GM23248 (cell line): Measurements from ENCODE around the gene MRPL14. TPM values are rescaled to one million over a fixed set of nuclear protein-coding genes. Genes with fewer than 3 reads are reported as not detected.

Source experiments
- DNase-seq: peaks from one replicate; pipeline ENCODE4 v3.0.0-alpha.2; 2015
- H2AFZ ChIP-seq: fragments of 200-600 bp; sonication (generic); 2 replicates; pipeline ENCODE4 v1.6.1; 2016; ENCODE audit warnings: antibody characterized with exemption
- H3F3A ChIP-seq: fragments of 200-600 bp; sonication (generic); 2 replicates; pipeline ENCODE4 v1.6.1; 2016; ENCODE audit warnings: mild to moderate bottlenecking, antibody characterized with exemption, mixed run types; ENCODE audit not compliant: insufficient read depth
- H3K27ac ChIP-seq: fragments of 200-600 bp; sonication (generic); 2 replicates; pipeline ENCODE4 v1.5.1; 2016; ENCODE audit warnings: mild to moderate bottlenecking
- H3K27me3 ChIP-seq: fragments of 200-600 bp; sonication (generic); replicated peaks from 2 replicates; pipeline ENCODE4 v1.6.1; 2016; ENCODE audit warnings: mild to moderate bottlenecking; ENCODE audit not compliant: insufficient read depth
- H3K36me3 ChIP-seq: fragments of 200-600 bp; sonication (generic); 2 replicates; pipeline ENCODE4 v1.6.1; 2016; ENCODE audit warnings: low read depth, mild to moderate bottlenecking
- H3K4me1 ChIP-seq: fragments of 200-600 bp; sonication (generic); 2 replicates; pipeline ENCODE4 v1.6.1; 2016; ENCODE audit warnings: mild to moderate bottlenecking; ENCODE audit not compliant: insufficient read depth
- H3K4me2 ChIP-seq: fragments of 200-600 bp; sonication (generic); one replicate; pipeline ENCODE4 v1.6.1; 2016; ENCODE audit warnings: mild to moderate bottlenecking; ENCODE audit not compliant: unreplicated experiment
- H3K4me3 ChIP-seq: fragments of 200-600 bp; sonication (generic); 2 replicates; pipeline ENCODE4 v1.5.1; 2016; ENCODE audit warnings: mild to moderate bottlenecking
- H3K79me2 ChIP-seq: fragments of 200-600 bp; sonication (generic); 2 replicates; pipeline ENCODE4 v1.6.1; 2016; ENCODE audit warnings: mild to moderate bottlenecking; ENCODE audit not compliant: insufficient read depth
- H3K9ac ChIP-seq: fragments of 200-600 bp; sonication (generic); 2 replicates; pipeline ENCODE4 v1.6.1; 2016; ENCODE audit warnings: mild to moderate bottlenecking
- H3K9me2 ChIP-seq: fragments of 200-600 bp; sonication (generic); 2 replicates; pipeline ENCODE4 v1.6.1; 2016; ENCODE audit warnings: mixed run types, mild to moderate bottlenecking, moderate library complexity; ENCODE audit not compliant: insufficient read depth
- H3K9me3 ChIP-seq: fragments of 200-600 bp; sonication (generic); one replicate; pipeline ENCODE4 v1.6.1; 2017; ENCODE audit warnings: low read depth
- H4K20me1 ChIP-seq: fragments of 200-600 bp; sonication (generic); 2 replicates; pipeline ENCODE4 v1.6.0; 2016; ENCODE audit not compliant: insufficient read depth
- EZH2 ChIP-seq: fragments of 200-600 bp; sonication (generic); IDR thresholded peaks from 2 replicates; pipeline ENCODE4 v1.6.1; 2018; ENCODE audit warnings: antibody characterized with exemption, mild to moderate bottlenecking; ENCODE audit not compliant: insufficient read depth, poor library complexity, severe bottlenecking
- EZH2phosphoT487 ChIP-seq: fragments of 200-600 bp; sonication (generic); IDR thresholded peaks from 2 replicates; pipeline ENCODE4 v1.6.1; 2018; ENCODE audit warnings: antibody characterized with exemption, moderate library complexity, mild to moderate bottlenecking, low read depth; ENCODE audit not compliant: insufficient read depth
- WGBS, 2 experiments: methylation state at CpG; one replicate each; pipeline ENCODE4 v1.1.6; 2015 to 2017; ENCODE audit warnings: low lambda C conversion rate in 2 of 2, low coverage in 1 of 2; ENCODE audit errors: missing lambda C conversion rate in 2 of 2; 5-methylcytosine and 5-hydroxymethylcytosine counted together
- in situ Hi-C: fragments of 300-500 bp; cut with MboI; formaldehyde crosslinking; loops from 2 replicates; pipeline ENCODE4 v1.15.0; 2020
- polyA plus RNA-seq: library from polyadenylated mRNA; unstranded; fragments of >200 nt; fragmentation: Nextera tagmentation; extraction: Ambion mirVana; gene quantifications from 2 replicates; pipeline ENCODE4 v1.2.1, GENCODE V29; 2016
- total RNA-seq: library from RNA; depleted of rRNA; stranded (reverse); fragments of >200 nt; shearing (Covaris generic); gene quantifications from 2 replicates; pipeline ENCODE4 v1.2.3, GENCODE V29; 2014

MRPL14 gene
- total and polyA plus RNA-seq, 2 experiments from 2014 or later = 47.6 to 91.2 TPM

DNA sequence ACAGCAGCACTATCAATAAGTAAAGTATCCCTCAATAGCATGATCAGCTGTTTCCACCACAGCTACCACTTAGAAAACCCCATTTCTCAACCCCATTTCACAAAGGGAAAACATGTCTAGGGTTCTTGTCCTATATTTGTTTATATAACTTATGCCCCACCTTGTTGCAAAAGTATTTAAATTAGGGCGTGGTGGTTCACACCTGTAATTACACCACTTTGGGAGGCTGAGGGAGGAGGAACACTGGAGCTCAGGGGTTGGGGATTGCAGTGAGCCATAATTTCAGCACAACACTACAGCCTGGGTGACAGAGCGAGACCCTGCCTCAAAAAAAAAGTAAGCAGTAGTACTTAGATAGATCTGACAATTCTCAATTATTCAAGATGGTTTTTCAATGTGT is 3.7 kb downstream of the MRPL14 start:
- Histone ChIP-seq H2AFZ (no peak overlapping the region), H3K4me3 (no peak overlapping the region), H3K27ac (peak overlapping the region; percentile 18; the same call in 1 of the 2 replicates), H3K9me2 (no peaks in the 10 kb centered on the region), H3K27me3 (no peaks in the 10 kb centered on the region), H3K4me1 (peaks cover 64% of the 10 kb centered on the region), H4K20me1 (peaks cover 17% of the 10 kb centered on the region; the same call in 1 of the 2 replicates), H3K9ac (no peak overlapping the region), H3K79me2 (peaks cover 95% of the 10 kb centered on the region), H3K4me2 (no peak overlapping the region), H3K36me3 (no peaks in the 10 kb centered on the region), H3K9me3 (no peaks in the 10 kb centered on the region), H3F3A (peaks cover 25% of the 10 kb centered on the region)
- in situ Hi-C loops = no loop called here
- 78 to 91% methylated on average over 2 of the region's 2 CpGs for WGBS, 2 experiments
- TF ChIP-seq EZH2 (no peak), EZH2phosphoT487 (no peak)
- no peak for DNase-seq

GRCh38 chr6:44122801-44123200 is 4.5 kb downstream of the MRPL14 start:
- H3K36me3 ChIP-seq = no peaks in the 10 kb centered on the region
- peak overlapping the region; percentile 15 for H3K4me2 ChIP-seq
- peak overlapping the region; percentile 18 for H3K27ac ChIP-seq
- H2AFZ ChIP-seq = no peak overlapping the region
- no peaks in the 10 kb centered on the region for H3K27me3 ChIP-seq
- peaks cover 72% of the 10 kb centered on the region for H3K4me1 ChIP-seq
- peak; percentile 28 for DNase-seq
- H3K79me2 ChIP-seq = peaks cover 95% of the 10 kb centered on the region
- no peak overlapping the region for H3K9ac ChIP-seq
- peaks cover 32% of the 10 kb centered on the region for H3F3A ChIP-seq
- peaks cover 17% of the 10 kb centered on the region; the same call in 1 of the 2 replicates for H4K20me1 ChIP-seq
- TF ChIP-seq EZH2phosphoT487 (no peak), EZH2 (no peak)
- H3K9me2 ChIP-seq = no peaks in the 10 kb centered on the region
- 48 to 65% methylated on average over 1 of the region's 1 CpG for WGBS, 2 experiments
- no peaks in the 10 kb centered on the region for H3K9me3 ChIP-seq
- H3K4me3 ChIP-seq = no peak overlapping the region
- in situ Hi-C loops = no loop called here

GRCh38 chr6:44120692-44121443 is 6.4 kb downstream of the MRPL14 start:
- H3K4me2 ChIP-seq = no peak overlapping the region
- peaks cover 82% of the 10 kb centered on the region for H3K4me1 ChIP-seq
- no peak overlapping the region for H3K27ac ChIP-seq
- peaks cover 93% of the 10 kb centered on the region for H3K79me2 ChIP-seq
- TF ChIP-seq EZH2 = no peak
- TF ChIP-seq EZH2phosphoT487 = no peak
- WGBS, 2 experiments = 86 to 88% methylated on average over 4 of the region's 4 CpGs
- H3K4me3 ChIP-seq = no peak overlapping the region
- H4K20me1 ChIP-seq = peaks cover 11% of the 10 kb centered on the region; the same call in 1 of the 2 replicates
- H3K27me3 ChIP-seq = no peaks in the 10 kb centered on the region
- H3K36me3 ChIP-seq = no peaks in the 10 kb centered on the region
- no peaks in the 10 kb centered on the region for H3K9me3 ChIP-seq
- no peaks in the 10 kb centered on the region for H3K9me2 ChIP-seq
- H3K9ac ChIP-seq = no peak overlapping the region
- no peak for DNase-seq
- peaks cover 47% of the 10 kb centered on the region for H3F3A ChIP-seq
- no peak overlapping the region for H2AFZ ChIP-seq
- in situ Hi-C loops = no loop called here

- Histone ChIP-seq H3K4me1 (peaks cover 82% of the 10 kb centered on the region), H3K9me3 (no peaks in the 10 kb centered on the region), H3K4me3 (no peak overlapping the region), H3K9ac (peak overlapping the region; percentile 9; the same call in 1 of the 2 replicates), H3F3A (peaks cover 49% of the 10 kb centered on the region), H3K27ac (peak overlapping the region; percentile 48), H3K4me2 (peak overlapping the region; percentile 56), H3K79me2 (peaks cover 93% of the 10 kb centered on the region), H3K36me3 (no peaks in the 10 kb centered on the region), H3K9me2 (no peaks in the 10 kb centered on the region), H2AFZ (no peak overlapping the region), H4K20me1 (peaks cover 9% of the 10 kb centered on the region; the same call in 1 of the 2 replicates), H3K27me3 (no peaks in the 10 kb centered on the region)
- in situ Hi-C loops = no loop called here
- DNase-seq = peak; percentile 48
- TF ChIP-seq EZH2 = no peak
- no peak for TF ChIP-seq EZH2phosphoT487
- 14 to 25% methylated on average over 5 of the region's 5 CpGs for WGBS, 2 experiments
Observed at GRCh38 chr6:44119704-44120262, 7.5 kb downstream of the MRPL14 start.
